NT2/D1 (cell line): ENCODE measurements around the gene DNAJB9.

ENCODE experiments used
- SUZ12 ChIP-seq: IDR thresholded peaks from 2 replicates; pipeline ENCODE4 v1.6.1; 2011; ENCODE audit not compliant: insufficient read length, insufficient read depth; ENCODE audit errors: extremely low read depth
- YY1 ChIP-seq: IDR thresholded peaks from 2 replicates; pipeline ENCODE4 v1.6.1; 2011; ENCODE audit not compliant: insufficient read length, insufficient read depth
- ZNF274 ChIP-seq: IDR thresholded peaks from 2 replicates; pipeline ENCODE4 v1.6.1; 2011; ENCODE audit warnings: mild to moderate bottlenecking, low read depth, low read length

- no peak for TF ChIP-seq ZNF274
- TF ChIP-seq YY1: no peak
- no peak for TF ChIP-seq SUZ12
These were observed 2.8 kb downstream of the DNAJB9 start for GRCh38 chr7:108572480-108572879.
